Measurements from ENCODE around the gene POU2F2.

Gene POU2F2

GRCh38 chr19:42078538-42079275, 53.5 kb downstream of the POU2F2 start:
- no peak for DNase-seq

DNA sequence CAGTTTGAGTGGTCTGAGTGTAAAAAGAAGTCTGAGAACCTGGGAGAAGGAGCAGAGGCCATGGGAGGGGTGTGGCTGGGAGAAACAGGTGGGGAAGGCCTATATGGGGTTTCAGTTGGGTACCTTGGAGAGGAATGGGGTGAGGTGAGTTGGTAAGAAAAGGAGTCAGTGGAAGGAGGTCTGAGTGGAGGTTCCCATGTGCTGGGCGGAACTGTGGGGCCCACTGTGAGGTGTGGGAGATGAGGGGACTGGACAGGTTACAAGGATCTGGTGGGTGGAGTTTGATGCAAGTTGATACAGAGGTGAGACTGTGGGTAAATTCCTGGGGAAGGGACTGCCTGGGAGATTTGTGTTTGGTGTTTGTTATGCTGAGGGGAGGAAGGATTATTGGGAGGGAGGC, 54.2 kb downstream of the POU2F2 start:
- DNase-seq: no peak

DNA sequence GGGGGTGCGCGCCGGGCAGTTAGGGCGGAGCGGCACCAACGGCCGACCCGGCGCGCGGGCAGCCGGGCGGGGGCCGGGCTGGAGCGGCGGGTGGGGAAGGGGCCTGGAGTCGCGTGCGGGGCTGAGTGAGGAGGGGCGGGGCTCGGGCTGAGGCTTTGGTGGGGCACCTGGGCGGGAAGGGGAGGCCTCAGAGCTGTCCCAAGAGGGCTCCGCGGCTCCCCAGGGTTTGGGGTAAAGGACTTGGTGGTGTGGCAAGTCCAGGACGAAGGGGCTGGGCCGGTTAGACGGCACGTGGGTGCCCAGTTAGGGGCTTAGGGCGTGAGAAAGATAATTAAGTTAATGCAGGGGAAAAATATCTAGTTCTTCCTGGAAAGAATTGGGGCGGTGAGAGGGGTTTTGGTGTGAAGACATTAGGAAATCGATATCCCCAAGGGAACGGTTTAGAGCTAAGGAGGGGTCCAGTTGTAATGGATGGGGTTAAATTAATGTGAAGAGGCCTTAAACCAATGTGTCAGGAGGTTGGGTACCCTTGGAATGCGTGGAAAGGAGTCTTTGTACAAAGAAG, 55.8 kb downstream of the POU2F2 start:
- DNase-seq: peak; percentile 52

- DNase-seq: peak; percentile 99
Observed at GRCh38 chr19:42075616-42076379, 56.4 kb downstream of the POU2F2 start, which contains the start of gene ZNF574. ZNF574 (plus strand) TSS chr19:42076166; CDS start chr19:42078607, 2,441 bp downstream.

DNA sequence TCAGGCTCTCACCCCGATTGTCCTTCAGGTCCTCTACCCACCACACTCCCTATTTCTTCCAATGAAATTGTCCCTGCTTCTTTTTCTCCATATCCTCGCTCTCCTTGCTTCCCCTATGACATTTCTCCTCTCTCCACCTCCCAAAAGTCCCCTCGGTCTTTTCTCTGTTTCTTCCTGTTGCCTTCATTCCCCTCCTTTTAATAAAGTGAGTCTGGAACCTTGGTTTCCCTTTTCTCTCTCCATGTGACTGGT, 57.0 kb downstream of the POU2F2 start:
- no peak for DNase-seq

DNA sequence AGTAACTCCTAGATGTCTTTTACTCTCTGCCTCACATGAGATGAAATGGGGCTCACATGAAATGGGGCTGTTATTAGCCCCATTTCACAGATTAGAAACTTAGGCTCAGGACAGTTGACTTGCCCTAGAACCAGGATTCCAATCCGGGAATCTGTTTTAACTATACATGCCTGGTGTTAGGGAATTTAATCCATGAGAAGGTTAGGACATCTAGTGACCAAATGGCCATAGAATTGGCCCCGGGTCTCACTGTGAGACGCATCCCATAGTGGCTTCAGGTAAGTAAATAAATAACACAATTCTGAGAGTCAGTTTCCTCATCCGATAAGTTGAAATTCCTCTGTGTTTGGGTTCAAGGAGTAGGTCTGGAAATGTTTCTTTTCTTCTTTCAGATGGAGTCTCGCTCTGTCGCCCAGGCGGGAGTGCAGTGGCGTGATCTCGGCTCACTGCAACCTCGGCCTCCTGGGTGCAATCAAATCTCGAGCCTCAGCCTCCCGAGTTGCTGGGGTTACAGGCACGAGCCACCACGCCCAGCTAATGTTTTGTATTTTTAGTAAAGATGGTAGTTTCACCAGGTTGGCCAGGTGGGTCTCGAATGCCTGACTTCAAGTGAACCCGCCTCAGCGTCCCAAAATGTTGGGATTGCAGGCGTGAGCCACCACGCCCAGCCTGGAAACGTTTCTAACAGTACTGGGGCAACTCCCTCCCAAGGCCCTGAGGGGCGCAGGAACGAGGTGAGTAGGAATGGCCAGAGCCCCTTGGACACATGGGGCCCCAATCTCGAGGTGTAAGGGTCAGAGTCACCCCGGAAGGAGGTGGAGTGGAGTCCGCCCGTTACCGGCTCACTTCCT, 57.5 kb downstream of the POU2F2 start:
- peak; percentile 26 for DNase-seq

GRCh38 chr19:42071247-42071646, 61.0 kb downstream of the POU2F2 start:
- DNase-seq: no peak

GRCh38 chr19:42069619-42070351, 62.5 kb downstream of the POU2F2 start, which contains the start of gene GRIK5:
GRIK5 (minus strand) TSS chr19:42070206; CDS start chr19:42065770, 4,436 bp downstream.
- no peak for DNase-seq

DNA sequence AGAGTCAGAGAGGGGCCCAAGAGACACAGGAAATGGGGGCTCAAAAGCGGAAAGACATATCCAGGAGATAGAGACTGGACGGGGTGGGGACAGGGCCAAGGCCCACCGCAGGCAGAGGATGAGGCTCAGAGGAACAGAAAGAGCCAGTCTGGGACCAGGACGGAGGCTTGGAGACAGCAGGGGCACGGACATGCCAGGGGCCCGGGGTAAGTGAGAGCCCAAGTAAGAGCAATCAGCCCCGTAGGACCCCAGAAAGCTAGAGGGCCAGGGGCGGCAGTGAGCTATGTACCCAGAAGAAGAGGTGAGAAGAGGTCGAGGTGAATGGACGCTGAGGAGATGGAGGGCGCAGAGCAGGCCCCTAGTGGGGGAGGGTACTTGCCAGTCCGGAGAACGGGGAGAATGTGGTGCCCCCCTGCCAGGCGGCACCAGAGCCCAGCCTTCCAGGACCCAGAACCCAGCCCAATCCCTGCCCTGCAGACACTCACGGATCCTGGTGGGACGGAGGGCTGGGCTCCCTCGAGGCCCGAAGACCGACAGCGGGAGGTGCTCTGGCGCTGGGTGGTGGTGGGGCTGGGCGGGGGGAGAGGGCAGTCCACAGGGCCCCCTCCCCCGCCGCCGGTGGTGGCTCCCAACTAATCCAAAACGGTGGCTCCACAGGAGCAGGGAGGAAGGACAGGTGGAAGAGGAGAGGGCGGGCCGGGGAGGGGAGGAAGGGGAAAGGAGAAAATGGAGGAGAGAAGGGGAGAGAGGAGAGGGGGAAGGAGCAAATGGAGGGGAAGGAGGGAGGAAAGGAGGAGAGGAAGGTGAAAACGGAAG, 63.3 kb downstream of the POU2F2 start:
- no peak for DNase-seq

DNA sequence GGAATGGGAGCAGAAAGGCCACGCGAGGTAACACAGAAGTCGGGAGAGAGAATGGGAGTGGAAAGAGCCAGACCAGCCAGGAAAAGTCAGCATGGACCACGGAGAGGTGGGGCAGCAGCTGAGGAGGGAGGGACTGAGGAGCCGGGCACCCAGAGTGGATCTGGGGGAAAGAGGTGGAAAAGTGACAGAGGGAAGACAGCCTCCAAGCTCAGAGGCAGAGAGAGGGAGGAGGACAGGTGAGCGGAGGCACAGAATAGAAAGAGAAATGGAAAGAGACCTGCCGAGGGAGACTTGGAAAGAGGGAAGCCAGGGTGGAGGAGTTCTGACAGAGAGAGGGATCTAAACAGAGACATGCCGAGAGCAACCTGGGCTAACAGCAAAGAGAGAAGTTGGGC, 63.9 kb downstream of the POU2F2 start:
- DNase-seq: no peak

DNA sequence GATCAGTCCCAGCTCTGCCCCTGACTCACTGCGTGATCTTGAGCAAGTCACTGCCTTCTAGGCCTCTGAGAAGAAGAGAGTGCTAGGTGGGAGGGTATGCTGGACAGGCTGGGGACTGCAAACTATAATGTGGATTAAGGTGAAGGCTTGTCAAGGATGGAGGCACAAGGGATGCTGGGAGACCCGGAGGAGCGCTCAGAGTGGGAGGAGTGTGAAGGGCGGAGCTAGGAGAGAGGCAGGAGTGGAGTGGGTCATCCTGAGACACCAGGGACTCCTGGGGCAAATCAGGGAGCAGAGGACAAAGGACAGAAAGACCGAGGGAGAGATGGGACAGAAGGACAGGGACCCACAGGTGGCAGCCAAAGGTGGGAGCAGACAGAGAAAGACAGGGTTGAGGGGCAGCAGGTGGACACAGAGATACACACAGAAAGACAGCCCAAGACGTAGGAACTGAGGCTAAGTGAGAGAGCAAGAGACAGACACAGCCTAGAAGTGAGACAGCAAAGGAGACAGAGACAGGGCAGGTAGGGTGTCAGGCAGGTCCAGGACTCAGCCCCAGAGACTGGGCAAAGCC, 64.8 kb downstream of the POU2F2 start:
- DNase-seq: no peak

- no peak for DNase-seq
Observed at GRCh38 chr19:42066075-42066754, 66.0 kb downstream of the POU2F2 start.

DNA sequence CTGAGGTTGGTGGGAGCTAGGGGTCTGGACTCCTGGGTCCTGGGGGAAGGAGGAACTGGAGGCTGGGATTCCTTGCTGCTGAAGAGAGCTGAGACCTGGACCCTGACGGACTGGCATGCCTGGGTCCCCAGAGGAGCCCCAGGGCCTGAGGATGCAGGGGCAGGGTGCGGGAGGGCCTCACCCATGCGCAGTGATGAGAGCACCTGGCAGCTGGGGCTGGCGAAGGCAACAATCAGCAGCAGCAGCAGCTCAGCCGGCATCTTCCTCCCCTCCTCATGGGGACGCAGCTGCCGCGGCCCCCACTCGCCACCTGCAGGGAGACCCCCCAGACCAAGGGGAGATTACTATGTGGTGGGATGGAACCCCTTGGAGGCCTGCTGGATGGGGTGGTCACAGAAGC, 66.7 kb downstream of the POU2F2 start:
- DNase-seq: no peak

DNA sequence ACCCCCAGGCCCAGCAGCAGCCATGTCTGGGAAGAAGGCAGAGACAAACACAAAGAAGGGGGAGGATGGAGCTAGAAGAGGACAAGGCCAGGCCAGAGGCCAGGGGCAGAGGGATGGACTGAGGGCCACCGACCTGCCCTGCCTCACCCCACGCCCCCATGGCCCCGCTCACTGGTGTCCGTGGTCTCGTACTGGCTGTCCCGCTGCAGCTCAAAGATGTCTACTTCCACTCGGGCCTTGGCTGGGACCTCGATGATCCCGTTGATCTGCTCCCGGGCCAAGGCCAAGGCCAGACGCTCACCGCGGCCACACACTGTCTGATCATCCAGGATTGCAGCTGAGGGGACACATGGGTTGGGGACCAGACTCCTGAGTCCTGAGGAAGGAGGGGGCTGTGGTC, 67.2 kb downstream of the POU2F2 start:
- no peak for DNase-seq

DNA sequence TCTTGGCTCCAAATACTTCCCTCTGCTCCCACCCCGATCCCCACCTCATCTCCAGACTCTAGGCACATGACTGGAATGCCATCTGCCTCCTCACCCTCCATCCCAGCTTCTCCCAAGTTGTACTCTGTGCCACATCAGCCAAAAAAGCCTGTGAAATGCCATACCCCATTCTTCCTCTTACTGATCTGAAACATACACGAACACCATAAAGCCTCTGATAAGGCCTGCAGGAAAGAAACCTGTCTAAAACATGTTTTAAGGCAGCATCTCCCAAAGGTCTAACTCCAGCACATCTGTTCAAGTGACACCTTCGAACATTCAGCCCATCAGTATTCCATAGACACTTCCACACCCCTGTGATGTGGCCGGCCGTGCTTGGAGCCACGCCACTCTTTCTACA, 67.8 kb downstream of the POU2F2 start:
- no peak for DNase-seq

GRCh38 chr19:42062381-42062780, 69.9 kb downstream of the POU2F2 start:
- no peak for DNase-seq

GRCh38 chr19:42060117-42060516, 72.1 kb downstream of the POU2F2 start:
- no peak for DNase-seq

DNA sequence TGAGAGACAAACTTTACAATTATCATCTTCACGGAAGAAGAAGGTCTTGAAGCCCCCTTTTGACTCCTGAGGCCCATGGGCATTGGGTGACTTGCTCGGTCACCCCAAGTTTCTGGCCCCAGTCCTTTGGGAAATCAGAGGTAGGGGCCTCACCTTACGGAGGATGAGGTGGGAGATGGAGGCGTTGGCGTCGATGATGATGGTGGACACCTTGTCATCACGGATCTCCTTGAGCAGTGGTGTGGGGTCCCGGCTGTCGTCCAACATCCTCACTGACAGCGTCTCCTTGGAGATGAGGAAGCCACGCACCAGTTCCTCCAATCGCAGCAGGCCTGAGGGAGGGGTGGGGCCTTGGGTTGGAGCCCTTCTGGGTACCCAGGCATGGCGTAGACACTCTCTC, 73.0 kb downstream of the POU2F2 start:
- no peak for DNase-seq

- no peak for DNase-seq
Observed at GRCh38 chr19:42057846-42058245, 74.4 kb downstream of the POU2F2 start.

DNA sequence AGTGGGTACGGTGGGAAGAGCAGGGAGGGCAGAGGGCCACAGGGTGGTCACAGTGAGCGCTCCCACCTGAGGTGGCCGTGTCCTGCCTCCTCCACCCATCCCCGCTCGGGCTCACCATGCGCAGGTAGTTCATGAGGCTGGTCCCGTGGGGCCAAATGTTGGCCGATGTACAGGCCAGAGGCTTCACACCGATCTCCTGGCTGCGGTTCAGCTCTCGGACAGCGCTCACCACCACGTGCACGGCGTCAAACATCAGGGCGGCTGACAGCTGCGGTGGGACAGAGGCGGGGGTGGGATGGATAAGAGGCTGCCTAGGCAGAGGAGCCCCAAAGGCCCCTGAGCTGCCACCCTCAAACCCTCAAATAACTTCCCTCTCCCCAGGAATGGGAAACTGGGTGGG, 78.0 kb downstream of the POU2F2 start:
- DNase-seq: no peak

All from CD4-positive, alpha-beta T cell treated with Interleukin-17A for 4 hours (primary cell).